DMS114 treated with DMSO at 0.1 percent for 48 hours (cell line): ENCODE results near the gene BCOR.
A peak's percentile ranks its signal among the peaks of the same experiment; 100 is the strongest.

Experiments
- DNase-seq: peaks from one replicate; lab custom pipeline; 2025; ENCODE audit not compliant: unreplicated experiment; lab: John Stamatoyannopoulos, UW

Gene BCOR

DNA sequence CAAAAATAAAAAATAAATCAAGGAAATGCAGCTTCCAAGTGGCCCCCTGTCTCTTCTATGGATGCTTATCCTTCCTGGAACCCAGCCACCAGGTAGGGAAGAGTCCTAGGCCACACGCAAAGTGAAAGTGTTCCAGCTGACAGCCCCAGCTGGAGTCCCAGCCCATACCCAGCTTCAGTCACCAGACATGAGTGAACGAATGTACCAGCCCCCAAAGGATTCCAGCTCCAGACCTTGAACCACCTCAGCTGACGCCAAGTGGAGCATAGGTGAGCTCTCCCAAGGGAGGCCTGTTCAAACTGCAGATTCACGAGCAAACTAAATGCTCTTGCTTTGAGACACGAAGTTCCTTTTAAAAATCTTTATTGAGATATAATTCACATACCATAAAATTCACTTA is 62.0 kb downstream of the BCOR start:
- no peak for DNase-seq

DNA sequence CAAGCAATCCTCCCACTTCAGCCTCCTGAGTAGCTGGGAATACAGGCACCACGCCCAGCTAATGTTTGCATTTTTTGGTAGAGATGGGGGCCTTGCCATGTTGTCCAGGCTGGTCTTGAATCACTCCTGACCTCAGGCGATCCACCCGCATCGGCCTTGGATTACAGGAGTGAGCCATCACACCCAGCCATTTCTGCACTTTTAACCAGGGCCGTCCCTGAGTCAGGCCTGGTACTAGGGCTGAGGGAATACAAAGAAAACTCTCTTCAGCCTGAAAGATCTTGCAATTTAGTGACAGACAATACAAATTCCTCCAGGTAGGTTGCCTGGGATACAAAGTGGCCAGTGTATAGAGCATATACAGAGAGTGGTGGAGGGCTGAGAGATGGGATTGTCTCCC is 65.8 kb downstream of the BCOR start:
- DNase-seq = no peak

DNA sequence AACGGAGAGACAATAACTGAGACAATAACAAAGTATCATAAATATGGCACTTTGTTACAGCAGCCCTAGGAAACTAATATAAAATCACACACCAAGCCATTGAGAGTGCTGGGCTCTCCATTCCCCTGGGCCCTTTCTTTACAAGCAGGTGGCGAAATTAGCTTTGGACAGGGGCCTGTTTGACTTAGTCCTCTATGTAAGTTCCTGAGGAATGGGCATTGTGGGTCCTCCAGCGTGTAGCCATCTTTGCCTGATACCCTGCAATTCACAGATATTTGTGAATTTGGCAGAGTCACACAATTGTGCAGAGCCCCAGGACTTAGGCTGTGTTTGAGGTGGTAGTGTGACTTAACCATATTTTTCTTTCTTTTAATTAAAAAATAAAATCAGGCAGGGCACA is 67.6 kb downstream of the BCOR start:
- DNase-seq = no peak

DNA sequence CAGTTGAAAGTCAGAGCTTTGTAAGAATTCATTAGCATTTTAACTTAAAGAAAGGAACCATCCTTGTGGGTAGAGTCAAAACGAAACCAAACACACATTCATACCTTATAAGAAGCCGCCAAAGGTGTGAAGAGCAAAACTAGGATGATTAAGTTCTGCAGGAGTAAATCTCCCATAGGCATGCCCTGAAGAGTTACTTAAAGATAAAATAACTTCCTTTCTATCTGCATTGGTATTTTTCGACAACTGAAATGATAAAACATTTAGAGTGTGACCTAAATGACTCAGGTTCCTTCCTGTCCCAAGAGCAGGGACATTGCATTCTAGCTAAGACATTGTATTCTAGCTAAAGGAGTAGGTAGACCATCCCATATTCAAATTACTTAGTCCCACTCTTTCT is 75.3 kb downstream of the BCOR start:
- no peak for DNase-seq

DNA sequence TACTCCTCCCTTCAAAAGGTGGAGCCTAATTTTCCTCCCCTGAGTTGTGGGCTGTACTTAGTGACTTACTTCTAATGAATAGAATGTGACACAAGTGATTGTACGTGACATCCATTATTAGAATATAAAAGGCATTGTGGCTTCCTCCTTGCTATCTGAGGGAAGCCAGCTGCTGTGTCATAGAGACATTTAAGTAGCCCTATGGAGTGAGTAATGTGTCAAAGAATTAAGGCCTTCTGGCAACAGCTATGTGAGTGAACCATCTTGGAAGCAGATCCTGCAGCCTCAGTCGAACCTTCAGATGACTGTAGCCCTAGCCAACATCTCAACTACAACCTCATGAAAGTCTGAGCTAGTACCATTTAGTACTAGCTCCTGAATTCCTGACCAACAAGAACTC is 76.1 kb downstream of the BCOR start:
- DNase-seq = no peak

DNA sequence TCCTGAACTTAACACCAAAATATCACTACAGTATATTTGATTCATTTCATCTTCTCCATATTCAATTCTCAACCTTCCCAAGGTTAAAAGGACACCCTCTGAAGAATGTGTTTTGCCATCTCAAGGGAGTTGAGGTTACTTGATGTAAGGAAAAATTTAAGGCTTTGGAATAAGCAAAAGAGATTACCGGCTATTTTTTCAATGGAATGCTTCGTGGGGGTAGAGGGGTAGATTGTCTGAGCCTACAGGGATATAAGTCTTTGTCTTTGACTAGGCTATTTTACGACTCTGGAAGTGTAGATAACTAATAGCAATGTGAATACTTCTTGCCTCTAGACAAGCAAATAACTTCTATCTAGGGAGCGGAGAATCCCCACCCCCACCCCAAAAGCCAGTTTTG is 78.2 kb downstream of the BCOR start:
- DNase-seq = no peak

DNA sequence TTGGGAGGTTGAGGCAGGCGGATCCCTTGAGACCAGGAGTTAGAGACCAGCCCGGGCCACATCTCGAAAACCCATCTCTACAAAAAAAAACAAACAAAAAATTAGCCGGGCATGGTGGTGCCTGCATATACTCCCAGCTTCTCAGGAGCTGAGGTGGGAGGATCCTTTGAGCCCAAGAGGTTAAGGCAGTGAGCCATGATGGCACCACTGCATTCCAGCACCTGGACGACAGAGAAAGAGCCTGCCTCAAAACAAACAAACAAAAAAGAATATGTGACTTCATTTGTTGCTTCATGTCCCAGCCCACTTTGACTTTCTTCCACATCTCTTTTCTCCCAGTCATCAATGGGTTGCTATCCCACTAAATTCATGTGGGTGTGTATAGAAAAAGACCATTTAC is 79.7 kb downstream of the BCOR start:
- no peak for DNase-seq

DNA sequence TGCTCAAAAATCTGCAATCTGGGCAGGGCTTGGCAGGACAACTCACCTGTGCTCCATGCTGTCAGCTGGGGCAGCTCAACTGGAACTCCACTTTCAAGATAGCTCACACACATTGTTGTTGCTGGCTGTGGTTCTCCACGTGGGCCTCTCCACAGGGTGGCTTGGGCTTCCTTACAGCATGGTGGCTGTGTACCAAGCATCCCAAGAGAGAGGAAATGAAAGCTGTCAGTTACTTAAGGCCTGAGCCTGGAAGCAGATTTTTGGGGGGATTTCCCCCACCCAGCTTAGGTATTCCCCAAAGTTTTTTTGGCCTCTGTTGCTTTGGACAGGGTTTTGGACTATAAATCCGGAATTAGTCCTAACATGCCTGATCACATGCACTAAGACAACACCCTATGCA is 81.0 kb downstream of the BCOR start:
- no peak for DNase-seq

DNA sequence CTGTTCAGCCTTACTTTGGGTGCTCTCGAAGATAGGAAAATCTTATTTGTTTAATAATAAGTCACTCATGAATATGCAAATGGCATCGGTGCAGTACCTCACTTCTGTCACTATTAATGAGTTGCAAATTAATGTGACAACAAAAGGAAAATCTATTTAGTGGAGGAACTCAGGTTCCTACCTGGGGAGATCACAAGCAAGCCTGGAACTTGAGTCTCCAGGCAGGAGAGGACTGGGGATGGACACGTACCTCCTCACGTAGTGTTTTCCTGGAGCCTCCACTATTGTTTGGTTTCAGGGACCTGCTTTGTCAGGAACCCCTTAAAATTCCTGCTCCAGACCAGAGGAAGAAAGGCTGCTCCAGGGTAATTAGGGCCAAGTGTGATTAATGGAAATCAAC is 82.1 kb downstream of the BCOR start:
- DNase-seq = no peak

DNA sequence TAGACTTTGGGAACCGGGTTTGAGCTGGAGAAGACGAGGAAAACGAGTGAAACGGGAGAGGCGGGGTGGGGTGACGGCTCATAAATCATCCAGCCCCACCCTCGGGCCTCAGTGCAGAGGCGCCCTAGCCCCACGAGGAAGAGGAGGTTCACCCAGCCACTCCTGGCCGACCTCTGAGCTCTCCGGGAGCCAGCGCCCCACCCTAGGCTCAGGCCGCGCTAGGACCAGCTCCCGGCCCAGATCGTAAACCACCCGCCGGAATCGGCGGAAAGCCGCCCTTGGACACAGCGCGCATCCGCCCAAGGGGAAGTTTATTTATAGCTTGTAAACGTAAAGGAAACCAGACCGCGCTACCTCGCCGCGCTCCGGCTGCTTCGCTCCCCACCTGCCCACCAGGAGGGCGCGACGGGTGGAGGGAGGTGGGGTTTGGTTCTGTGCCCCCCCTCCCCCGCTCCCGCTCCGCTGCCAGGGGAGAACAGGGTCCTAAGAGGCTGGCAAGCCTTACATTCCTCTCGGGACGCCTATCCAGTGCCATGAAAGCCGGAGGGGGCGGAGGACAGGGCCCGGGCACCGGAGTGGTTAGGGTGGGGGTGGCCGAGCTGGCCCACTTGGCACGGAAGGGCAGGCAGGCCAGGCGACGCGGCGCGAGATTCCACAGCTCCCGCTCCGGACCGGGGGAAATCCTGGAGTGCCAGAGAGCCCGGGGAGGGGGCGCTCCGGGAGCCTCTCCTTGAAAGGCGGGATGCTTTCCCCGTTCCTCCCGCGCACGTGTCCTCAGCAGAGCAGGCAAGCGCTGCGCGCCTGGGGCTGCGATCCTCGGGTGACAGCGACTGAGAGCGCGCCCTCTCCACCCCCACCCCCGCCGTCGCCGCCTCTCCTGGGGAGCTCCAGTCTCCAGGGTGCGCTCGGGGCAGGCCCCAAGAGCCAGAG is 84.2 kb downstream of the BCOR start:
- no peak for DNase-seq

DNA sequence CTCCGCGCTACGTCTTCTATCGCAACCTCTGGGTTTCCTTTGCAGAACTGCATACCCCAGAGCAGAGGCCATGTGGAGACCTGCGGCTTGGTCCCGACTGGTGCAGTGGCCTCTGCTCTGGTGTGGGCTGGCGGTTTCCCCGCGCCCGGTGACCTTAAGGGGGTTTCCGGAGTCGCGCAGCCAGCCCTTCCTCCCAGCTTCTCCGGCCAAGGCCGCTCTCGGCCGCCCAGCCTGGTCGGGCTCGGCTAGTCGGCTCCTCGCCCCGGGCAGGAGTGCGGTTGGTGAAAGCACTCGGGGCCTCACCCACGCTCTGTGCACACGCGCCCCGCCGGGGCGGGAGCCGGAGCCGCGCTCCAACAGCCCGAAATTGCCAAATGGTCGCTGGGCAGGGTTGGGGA is 84.9 kb downstream of the BCOR start:
- no peak for DNase-seq

DNA sequence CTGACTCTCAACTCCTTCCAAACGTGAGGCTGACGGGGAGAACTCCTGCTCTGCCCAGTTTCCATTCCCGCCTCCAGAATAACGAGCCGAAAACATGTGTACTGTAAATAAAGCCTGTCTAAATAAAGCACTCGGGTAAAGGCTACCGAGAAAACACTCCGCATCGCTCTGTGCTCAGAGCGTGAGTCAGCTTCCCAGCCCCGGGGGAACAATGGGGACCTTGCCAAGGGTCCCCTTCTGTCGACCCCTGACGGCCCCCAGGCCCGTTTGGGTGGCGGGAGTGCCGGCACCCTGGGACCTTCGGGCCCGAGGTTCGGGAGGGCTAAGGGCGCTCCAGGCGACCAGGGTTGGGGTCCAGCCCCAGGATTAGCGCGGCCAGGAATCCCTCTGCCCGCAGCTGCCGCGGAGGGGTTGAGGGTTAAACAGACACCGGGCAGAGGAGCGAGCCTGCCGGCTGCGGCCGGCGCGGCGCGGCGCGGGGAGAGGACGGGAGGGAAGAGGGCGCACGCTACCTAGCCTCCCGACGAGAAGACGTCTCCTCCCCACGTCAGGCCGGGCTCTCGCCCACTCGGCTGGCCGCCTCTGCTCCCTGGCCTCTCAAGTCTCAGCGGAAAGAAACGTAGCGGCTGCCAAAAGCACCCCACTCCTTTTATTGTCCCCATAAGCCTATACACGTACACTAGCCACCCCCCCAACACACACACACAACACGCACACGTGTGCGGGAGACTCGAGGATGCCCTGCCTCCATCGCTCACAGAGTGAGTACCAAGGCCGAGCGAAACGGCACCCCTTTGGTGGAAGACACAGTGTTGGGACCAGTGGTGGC is 85.5 kb downstream of the BCOR start:
- peak; percentile 6 for DNase-seq

DNA sequence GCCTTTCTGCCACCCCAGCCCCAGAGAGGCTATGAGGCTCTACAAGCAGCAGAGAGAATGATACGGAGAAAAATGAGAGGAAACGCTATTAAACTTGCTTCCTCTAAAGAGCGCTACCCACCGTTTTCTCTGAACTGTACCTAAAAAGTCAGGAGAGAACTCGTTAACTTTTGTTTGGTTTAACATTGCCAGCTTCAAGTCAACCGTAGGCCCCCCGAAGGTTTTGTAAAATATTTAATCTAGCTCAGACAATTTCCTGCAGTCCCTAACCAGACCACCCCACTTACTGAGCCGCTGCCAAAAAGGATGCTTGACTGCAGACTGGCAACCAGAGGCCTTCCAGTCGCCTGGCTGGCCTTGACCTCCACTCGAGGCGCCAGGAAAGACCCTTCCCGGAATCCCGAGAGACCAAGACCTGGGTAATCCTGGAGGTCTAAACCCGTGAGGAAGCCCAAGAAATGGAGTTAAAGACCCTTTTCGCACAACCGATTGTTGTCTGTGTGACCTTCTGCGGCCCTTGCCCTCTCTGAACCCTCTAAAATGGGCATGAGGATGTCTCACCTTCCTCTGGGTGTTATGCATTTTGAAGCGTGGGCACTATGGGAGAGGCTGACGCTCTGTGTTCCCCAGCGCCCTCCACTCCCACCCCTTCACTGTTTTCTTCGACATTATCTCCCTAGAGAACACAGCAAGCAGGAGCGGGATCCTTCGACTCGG is 86.3 kb downstream of the BCOR start:
- no peak for DNase-seq

DNA sequence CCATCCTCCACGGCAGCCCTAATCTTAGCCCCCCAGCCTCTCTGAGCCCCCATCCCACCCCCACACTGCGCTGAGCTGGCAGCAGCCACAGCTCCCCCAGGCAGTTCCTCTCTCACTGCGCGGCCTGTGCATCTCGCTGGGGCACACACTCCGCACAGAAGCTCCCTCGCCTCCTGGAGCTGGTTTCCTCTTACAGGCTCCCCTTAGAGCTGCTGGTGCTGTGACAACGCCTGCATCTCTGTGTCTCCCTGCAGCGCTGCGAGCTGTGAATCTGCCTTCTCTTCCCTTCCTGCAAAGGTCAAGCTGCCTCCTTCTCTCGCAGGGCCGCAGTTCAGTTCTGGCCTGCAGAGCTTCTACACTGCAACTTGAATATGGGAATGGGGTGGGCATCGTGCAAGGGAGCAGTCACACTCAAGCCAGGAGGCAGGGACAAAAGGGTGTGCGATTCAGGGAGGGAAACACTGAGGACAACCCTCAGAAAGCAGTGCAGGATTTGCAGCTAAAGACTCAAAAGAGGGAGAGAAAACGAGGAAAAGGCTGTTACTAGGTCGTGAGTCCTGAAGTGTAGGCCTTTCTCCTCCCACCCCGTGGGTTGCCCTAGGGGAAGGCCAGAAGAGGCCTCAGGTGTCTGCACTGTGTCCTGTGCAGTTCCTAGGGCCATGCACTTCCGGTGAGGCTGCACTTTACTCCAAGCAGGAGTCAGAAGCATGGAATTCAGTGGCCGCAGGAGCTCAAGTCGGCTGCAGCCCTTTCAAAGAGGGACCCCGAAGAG is 87.0 kb downstream of the BCOR start:
- DNase-seq = no peak

DNA sequence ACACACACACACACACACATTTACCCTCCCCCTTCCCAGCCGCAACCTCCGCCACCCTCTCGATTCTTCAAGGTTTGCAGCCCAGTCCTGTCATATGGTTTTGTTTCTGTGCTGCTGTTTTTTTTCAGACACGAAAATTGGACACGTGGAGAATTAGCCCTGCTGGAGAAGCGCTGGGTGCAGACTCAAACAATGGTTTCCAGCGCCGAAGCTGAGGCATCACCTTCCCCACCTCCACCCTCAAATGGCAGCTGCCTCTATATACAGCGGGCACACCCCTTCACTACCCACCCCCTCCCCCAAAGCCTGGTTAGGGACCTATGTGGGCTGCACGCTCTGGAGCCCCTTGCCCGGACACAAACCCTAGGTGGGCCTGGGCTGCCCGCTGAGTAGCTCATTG is 87.9 kb downstream of the BCOR start:
- DNase-seq = no peak

DNA sequence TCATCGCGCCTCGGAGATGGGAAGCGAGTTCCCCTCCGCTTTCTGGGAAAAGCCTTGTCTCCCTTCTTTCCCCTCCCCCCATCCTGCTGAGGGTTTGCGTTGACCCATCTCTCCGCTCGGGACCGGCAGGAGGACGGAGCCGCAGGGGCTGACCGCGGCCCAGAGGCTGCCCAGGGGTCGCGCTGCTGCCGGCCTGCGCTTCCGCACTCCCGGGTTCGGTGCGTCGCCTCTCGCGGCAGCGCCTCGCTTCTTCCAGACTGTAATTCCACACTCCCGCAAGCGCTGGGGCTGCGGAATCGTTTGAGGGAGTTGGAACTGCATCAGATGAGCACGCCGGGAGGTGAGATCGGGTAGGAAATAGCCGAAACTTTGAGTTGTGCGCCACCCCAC is 88.3 kb downstream of the BCOR start:
- no peak for DNase-seq

DNA sequence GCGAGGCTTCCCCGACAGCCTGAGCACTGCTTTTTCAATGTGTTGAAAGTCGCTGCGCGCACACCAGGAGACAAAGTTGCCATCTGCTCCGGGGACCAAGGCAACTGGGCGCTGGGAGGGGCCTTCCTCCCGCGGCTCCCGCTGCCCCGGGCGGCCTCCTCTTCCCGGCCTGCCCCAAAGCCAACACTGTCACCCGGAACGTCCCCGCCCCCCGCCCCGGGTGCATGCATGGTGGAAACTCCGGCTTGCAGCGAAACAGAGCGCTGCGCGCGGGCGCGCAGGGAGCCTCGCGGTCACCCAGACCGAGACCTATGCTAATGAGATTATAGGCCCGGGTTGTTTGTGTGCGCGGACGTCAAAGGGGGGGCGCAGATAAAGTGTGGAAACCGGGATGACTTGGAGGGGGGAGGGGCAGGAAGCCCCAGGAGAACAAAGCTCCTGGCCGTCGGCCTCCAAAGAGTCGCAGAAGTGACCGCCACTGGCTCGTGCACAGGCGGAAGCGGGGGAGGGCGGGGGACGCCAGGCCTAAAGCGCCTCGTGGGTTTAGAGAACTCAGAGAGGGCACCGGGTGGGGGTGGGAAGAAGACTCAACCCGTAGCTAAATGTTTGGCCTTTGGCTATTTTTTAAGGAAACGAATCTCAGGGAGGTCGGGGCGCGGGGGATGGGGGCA is 88.8 kb downstream of the BCOR start:
- DNase-seq = no peak

DNA sequence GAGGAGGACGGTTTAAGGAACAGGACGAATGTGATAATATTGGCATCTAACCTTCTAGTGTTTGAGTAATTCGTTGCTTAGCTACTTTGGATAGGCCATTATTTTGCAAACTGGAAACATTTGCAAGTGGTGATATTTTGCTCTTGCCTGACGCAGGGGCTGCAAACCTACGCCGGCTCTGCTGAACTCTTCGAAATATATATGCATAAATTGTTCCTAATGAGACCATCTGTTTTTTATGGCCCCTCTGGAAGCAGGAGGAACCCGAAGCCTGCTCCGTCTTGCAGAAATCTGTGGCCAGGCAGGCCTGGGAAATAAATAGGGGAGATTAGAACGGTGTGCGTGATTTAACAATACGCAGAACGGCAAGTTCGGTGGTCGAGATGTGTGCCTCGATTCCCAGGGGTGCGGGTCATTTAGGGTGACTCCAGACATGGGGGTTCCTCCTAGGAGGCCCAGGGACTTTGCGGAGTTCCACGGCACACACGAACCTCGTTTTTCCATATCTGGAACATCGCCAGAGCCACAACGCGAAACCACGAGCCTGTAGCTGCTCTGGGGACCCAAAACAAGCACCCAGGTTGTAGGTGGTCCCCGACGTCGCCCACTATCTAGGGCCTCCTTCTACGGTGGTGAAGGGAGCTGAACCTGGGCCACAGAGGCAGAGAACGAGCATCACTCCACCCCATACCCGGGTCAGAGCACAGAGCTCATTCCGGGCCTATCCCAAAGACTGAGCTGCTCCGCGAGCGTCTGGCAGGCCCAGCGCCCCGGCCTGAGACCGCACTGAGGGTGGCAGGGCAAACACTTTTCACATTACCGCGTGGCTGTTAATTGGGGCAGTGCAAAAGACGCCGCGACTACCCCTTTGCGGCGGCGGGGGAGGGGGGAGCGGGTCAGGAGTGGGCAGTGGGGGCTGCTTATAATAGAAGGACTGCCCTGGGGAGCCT is 89.7 kb downstream of the BCOR start:
- DNase-seq = no peak

DNA sequence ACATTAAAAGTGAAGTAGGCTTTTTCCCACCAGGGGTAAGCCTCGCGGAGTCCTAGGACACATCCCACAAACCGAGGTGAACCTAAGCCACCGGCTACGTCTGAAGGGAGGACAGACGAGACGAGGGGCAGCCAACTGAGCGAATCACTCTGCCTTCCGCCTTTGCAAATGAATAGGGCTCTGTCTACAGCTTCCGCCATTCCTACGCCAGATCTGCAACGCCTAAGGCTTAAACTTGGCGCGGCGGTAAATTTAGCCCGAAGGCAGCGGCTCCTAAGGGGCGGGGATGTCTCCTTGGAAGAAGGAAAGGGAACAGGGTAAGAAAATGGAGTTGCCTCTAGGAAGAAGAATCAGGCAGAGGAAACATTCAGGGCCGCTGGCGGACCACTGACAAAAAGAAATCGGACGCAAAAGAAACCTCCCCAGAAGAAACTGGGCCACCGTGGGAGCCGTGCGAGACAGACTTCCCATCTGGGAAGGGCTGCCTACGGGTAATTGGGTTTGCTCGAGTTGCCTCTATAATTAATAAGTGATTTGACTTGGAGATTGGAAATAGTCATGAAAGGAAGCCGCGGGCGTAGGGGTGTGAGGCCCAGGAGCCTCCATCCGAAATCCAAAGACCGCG is 90.5 kb downstream of the BCOR start:
- DNase-seq = no peak
